Parietal lobe (tissue), 1 donor: ENCODE results near the gene C1orf115. TPM values are rescaled to one million over a fixed set of nuclear protein-coding genes. Genes with fewer than 3 reads are reported as not detected.

Experiments used
- total RNA-seq: library from RNA; depleted of rRNA; stranded (reverse); fragments of >200 nt; gene quantifications from one replicate; pipeline ENCODE4 v1.2.3, GENCODE V29; 2014

Gene C1orf115
- total RNA-seq: 22.5 TPM

GRCh38 chr1:220690140-220691052, at the start of gene C1orf115:
TSS of gene C1orf115 (plus strand) at chr1:220690363. CDS start at chr1:220690403, 40 bp downstream.

GRCh38 chr1:220748089-220748934, 58.1 kb downstream of the C1orf115 start, which contains the start of gene MTARC2:
TSS of gene MTARC2 (plus strand) at chr1:220748322. CDS start at chr1:220748532, 210 bp downstream.

Other genes with a start within 250 kb of the C1orf115 start
- 95.8 TPM for gene MARK1, start 162.2 kb upstream of the C1orf115 start, total RNA-seq
- gene MTARC2, start 58.0 kb downstream of the C1orf115 start, total RNA-seq: 8.1 TPM
- gene MTARC1, start 96.5 kb downstream of the C1orf115 start, total RNA-seq: 18.8 TPM
- gene HLX, start 189.1 kb downstream of the C1orf115 start, total RNA-seq: 0.63 TPM